ENCODE data around the gene GAS7.
"Not testable (repeated sequence)": the region's sequence is repeated elsewhere in the genome, so short reads cannot be mapped to it uniquely, and the experiment has no call there.

Gene GAS7

DNA sequence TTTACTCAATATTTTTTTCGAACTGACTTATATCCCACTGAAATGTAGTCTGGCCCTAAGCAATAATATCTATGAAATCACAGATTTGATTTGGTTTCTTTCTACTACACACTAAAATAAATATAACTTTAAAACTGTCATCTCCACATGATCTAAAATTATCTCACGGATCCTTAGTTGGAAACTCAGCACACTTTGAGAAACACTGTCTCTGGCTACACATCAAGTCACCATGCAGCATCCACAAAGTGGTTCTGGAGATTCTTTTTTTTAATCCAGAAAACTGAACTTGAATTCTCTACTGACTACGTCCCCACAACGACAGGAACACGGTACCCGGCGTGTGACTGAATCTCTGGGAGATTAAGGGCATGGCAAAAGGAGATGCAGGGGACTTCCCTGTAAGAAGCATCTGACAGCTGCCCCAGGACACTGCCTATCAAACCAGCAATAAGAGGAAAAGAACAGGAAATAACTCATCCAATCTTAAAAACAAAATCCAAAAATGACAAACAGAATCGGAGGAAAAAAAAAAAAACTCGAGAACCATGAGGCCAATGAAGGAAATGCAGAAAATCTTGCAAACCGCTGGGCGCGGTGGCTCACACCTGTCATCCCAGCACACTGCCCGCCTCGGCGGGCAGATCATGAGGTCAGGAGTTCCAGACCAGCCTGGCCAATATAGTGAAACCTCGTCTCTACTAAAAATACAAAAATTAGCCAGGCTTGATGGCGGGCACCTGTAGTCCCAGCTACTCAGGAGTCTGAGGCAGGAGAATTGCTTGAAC, 152.3 kb downstream of the GAS7 start:
- DNase-seq = no peak

- DNase-seq = no peak
These were observed 155.7 kb downstream of the GAS7 start for GRCh38 chr17:10042589-10043244.

- no peak for DNase-seq
These were observed 156.4 kb downstream of the GAS7 start for GRCh38 chr17:10041916-10042588.

GRCh38 chr17:10041287-10041612, 157.2 kb downstream of the GAS7 start:
- DNase-seq = no peak

GRCh38 chr17:10036511-10037061, 161.8 kb downstream of the GAS7 start:
- DNase-seq = no peak

DNA sequence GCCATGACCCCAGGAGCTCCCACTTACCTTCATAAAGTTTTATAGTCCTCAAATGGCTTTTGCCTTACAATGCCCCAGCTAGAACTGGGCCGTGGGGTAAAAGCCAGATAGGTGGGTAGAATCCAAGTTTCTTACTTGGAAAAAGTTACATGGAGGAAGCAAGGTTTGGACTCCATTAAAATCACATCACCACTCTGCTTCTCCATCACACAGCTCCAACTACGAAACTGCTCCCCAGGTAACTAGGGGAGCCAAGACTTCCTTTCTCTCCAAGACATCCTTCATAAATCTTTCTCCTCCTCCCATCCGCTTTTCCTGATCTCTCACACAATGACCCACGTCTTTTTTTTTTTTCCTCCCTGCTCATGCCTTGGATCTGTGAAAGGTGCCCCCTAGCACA, 162.5 kb downstream of the GAS7 start:
- no peak for DNase-seq

DNA sequence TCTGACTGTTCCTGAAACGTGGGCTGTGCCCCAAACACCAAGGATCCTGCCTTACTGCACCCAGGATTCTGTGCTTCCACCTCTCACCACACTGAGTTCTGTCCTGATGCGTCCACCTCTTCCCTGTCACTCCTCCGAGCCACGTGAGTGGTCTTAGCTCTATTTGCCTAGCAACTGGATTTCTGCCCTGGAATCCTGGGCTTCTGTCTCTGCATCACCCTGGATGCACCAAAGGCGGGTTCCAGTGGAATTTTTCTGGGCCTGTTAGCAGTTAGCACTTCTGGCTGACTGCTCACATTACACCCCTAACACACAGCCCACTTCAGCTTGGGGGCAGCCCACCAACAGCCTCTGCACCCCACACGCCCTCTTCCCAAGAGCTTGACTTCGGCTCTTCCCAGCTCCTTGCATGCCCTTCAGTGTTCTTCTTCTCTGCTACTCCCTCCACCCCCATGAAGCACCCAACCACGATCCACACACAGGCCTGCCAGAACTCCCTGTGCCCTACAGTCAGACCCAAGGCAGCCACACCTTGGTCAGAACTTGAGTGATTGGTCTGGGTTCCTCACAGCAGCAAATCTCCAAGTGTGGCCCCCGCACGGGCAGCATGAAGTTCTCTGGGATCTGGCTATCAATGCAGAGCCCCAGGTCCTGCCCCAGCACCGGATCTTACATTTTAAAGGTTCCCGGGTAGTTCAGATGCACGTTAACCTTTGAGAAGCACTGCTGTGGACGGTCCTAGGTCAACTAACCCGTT, 163.5 kb downstream of the GAS7 start:
- no peak for DNase-seq

- no peak for DNase-seq
These were observed 164.4 kb downstream of the GAS7 start for GRCh38 chr17:10033959-10034358.

- no peak for DNase-seq
These were observed 165.0 kb downstream of the GAS7 start for GRCh38 chr17:10033449-10033848.

DNA sequence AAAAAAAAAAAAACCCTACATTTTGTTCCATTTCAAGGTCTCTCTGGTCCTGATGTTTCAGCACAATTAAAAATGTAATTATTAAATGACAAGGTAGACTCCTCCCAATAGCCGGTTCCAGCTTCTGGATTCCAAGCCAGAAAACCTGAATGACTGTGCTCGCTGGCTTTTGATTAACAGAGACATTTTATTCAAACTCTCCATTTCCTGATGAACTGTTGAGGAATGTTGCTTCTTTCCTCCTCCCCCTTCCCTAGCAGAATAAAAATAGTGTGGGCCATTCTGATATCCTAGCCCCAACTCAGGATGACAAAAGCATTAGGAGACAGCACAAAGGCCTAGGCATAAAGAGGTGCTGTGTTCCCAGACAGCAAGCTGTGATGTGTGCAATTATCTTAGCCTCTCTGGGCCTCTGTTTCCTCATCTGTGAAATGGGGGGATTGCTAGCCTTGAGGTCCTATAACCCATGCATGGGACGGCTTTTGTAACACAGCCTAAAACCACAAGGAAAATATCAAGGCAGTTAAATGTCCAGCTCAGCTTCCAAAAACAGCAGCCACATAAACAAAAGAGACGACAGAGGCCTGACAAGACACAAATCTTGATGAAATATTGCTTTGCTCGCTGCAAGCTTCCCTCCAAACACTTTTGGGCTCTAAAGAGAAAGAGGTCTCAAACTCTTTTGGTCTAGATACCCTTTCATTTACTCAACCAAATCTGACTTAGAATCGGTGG, 166.1 kb downstream of the GAS7 start:
- no peak for DNase-seq

- no peak for DNase-seq
These were observed 166.8 kb downstream of the GAS7 start for GRCh38 chr17:10031606-10032005.

DNA sequence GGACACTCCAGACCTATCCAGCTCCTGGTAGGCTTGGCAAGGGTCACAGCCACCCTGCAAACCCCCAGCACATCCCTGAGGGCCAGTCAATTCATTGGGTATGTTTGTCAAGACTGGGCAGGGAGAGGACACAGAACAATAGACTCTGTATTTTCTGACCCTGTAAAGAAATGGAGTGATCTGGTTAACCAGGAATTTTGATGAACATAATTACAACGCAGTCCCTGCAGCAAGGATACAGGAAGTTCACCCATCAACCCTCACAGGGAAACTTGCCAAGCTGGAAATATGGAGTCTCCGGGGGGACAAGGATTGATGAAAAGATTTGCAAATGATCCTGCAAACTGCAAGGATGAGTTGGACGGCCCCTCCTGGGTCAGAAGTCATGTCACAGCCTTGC, 167.3 kb downstream of the GAS7 start:
- no peak for DNase-seq

- no peak for DNase-seq
These were observed 169.3 kb downstream of the GAS7 start for GRCh38 chr17:10029129-10029528.

GRCh38 chr17:10025976-10026901, 172.2 kb downstream of the GAS7 start:
- no peak for DNase-seq

- DNase-seq = no peak
These were observed 173.2 kb downstream of the GAS7 start for GRCh38 chr17:10025224-10025623.

DNA sequence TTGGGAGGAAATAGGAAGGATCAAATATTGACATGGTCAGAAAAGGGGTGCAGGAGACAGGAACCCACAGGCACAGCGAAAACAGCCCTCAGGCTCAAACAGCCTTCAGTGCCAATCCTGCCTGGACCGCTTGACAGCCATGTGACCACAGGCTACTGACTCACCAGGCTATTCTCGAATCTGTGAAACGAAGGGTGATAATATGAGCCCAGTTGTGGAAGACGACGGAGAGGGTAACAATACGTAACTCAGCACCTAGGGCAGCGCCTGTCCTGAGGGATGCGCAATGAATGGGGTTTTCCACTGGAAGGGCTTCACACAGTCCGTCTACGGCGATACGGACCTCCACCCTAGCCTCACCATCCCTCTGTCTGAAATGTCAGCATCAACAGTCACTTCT, 176.0 kb downstream of the GAS7 start:
- no peak for DNase-seq

- DNase-seq = no peak
These were observed 177.0 kb downstream of the GAS7 start for GRCh38 chr17:10021272-10021984.

DNA sequence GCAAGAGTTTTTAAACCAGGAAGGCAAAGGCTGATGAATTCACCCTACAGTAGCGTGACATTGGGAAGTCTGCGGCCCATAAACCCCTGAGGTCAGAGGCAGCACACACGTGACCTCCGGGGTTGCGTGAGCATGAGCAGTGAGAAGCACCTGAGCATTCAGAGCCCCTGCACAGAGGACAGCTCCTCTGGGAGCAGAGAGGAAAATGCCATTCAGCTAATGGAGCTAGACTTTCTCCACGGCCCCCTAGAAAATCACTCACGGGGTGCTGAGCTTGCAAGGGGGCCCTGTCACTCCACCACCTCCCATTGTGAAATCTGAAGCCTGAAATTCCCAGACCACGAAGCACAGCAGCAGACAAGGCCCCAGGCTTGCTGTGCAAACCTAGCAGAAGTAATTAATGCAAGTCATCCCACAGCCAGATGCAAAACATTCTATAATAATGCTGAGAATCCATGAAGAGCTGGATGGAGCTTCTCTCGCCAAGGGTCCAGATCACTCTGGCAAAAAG, 178.4 kb downstream of the GAS7 start:
- no peak for DNase-seq

- peak; percentile 22 for DNase-seq
These were observed 179.9 kb downstream of the GAS7 start for GRCh38 chr17:10018461-10018891.

- DNase-seq = not testable (repeated sequence)
These were observed 181.3 kb downstream of the GAS7 start for GRCh38 chr17:10016958-10017570.
